ENCODE data around the gene SAP30L.
A peak's percentile ranks its signal among the peaks of the same experiment; 100 is the strongest.

SAP30L gene, protein sequence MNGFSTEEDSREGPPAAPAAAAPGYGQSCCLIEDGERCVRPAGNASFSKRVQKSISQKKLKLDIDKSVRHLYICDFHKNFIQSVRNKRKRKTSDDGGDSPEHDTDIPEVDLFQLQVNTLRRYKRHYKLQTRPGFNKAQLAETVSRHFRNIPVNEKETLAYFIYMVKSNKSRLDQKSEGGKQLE

DNA sequence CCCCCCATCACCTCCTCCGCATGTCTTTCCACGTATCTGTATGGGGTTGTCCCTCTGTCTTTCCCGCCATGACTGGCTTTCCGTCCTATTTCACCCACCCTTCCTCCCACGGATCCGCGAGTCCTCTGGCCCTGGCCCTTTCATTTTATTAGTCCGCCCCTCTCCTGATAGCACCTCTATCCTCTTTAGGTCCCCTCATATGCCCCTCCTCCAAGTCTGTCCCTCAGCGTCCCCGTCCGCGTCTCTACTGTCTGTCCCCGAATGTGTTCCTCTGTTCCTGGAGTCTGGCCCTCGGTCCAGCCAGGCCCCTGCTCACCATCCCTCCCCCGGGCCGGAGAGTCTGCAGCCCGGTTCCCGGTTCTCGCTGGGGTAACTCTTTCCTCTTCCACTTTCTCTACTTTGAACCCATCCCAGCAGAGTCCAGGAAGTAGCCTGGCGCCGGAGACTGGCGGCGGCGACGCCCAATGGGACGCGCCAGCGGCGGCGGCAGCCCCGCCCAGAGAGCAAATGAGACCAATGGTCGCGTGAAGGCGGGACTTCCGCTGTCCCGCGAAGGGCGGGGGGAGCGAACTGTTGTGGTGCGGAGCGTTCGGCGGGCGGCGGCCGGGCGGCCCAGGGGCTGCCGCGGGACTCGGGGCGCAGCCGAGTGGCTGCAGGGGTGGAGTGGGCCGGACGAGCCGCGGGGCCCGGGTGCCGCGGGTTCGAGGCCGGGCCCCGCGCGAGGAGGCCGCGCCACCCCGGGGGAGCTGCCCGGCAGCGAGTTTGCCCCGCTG is at the start of gene SAP30L:
TSS of gene SAP30L (plus strand) at position 576 of the 773 bp plus-strand sequence. CDS start 608 bp downstream, outside the sequence.
- DNase-seq (ENCODE audit: low spot score) = peak; percentile 91

DNA sequence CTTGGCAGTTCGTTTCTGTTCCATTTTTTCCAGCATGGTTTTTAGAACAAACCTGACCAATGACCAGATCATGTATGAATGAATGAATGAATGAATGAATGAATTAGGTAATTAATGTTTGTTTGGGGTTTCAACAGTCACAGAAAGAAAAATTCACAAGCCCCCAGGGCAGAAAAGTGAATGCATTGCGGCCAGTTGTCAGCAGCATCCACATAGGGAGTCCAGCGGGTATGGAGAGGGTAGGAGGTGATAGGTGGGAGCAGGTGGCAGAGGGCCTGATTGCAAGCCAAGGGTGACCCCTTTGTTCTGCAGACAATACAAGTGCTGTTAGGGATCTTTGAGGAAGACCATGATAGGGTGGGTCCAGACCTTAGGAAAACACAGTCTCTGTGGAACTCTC is 49.7 kb upstream of the SAP30L start:
- no peak for DNase-seq (ENCODE audit: low spot score)

DNA sequence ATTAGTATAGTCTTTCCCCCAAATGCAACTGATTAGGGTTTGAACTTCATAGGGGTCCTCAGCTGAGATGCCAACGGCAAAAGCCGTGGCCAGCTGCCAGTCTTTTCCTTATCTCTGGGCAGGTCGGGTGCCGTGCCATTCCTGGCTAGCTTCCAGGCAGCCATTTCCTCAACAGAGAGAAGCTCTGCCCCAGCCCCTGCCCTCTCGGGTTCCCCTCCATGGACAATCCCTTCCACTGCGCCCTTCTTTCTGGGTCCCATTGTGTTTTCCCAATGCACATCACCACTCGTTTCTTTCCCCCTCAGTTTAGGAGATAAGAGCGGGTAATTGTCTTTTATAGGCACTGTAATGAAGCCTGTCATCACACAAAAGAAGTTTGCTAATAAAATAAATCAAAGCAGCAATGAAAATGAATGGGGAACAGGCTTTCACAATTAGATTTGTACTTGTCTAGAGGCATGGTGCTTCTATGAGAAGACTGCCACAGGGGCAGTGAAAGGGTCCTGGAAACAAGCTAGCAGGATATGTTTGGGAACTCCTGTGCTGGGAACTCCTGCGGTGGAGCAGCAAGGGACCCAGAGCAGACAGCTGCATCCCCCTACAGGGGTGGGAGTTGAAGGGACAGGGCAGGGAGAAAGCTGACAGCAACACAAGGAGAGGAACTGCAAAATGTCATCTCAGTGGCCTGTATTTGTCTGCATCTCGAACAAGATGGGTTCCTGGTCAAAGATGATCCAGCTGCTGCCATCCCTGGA is 48.0 kb upstream of the SAP30L start:
- no peak for DNase-seq (ENCODE audit: low spot score)

DNA sequence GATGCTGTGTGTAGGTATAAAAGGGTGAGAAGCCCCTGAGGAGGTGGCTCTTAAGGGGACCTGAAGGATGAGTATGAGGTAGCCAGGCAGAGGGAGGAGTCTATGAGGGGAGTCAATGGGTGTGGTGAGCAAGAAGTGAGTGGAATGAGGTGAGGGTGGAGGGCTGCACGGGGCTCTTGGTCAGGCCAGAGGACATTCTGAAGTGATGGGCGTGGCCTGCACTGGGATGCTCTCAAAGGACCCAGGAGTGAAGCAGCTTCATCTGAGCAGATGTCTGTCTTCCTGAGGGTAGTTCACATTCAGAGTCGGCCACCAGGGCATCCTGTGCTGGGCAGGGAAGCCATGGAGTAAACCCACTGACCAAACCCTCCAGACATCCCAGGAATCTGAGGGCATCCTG is 45.1 kb upstream of the SAP30L start:
- DNase-seq (ENCODE audit: low spot score) = no peak

DNA sequence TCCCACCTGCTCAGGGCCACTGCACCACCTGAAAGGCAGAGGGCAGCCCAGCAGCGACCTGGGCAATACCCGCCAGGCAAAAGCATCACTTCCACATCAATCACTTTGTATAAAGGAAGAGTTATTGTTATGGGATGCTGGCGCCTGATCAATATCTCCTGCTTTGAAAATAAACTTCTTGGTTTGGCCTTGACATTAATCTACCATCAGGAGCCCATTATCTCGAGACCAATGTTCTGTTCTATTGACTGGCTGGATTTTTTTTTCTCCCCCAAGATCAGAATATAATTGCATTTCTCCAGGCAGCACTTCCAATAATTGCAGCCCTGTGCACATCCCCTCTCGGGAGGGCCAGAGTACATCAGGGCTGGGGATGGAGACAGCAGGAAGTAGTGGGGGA is 44.4 kb upstream of the SAP30L start:
- no peak for DNase-seq (ENCODE audit: low spot score)

DNA sequence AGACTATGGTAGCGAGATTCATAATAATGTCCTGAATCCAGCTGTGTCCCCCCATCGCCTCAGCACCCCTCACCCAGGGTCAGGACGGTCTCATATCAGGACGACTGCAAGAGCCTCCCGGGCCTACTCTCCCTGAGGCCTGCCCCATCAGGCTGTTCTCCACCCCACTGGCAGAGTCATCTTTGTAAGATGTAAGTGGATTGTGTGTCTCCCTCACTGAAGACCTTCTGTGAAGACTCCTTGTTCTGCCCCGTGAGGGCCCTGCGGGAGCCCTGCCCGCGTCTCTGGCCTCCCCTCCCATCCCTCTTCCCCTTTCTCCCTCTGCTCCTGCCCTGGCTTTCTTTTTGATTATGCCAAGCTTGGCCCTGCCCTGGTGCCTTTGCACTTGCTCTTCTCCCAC is 43.9 kb upstream of the SAP30L start:
- no peak for DNase-seq (ENCODE audit: low spot score)

DNA sequence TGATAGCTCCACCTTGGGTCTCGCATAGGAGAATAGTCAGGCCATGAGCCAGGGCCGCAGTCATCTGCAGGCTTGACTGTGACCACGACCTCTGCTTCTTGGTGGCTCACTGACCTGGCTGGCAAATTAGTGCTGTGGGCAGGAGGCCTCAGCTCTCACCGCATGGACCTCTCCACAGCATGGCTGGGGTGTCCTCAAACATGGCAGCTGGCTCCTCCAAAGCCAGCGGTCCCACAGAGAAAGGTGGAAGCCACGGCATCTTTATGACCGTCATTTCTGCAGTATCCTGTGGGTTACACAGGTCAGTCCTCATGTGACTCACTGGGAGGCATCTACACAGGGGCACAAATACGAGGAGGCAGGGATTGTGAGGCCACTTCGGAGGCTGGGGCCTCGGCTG is 43.2 kb upstream of the SAP30L start:
- DNase-seq (ENCODE audit: low spot score) = no peak

DNA sequence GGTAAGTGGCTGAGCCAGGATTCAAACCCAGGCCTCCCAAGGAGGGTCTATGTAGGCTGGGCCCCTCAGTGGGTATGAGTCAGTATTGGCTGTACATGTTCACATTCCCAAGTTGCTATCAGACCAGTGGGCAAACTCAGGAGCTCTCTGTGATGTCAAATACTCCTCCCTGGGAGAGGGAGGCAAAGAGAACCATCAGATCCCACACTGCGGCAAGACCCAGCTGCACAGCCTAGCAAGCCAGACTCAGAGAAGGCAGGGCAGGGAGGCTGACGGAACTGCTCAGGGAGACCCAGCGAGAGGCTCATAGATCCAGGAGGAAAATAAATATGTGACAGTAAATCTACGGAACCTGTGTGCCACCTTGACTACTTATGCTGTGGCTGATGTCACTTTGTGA is 42.6 kb upstream of the SAP30L start:
- no peak for DNase-seq (ENCODE audit: low spot score)

DNA sequence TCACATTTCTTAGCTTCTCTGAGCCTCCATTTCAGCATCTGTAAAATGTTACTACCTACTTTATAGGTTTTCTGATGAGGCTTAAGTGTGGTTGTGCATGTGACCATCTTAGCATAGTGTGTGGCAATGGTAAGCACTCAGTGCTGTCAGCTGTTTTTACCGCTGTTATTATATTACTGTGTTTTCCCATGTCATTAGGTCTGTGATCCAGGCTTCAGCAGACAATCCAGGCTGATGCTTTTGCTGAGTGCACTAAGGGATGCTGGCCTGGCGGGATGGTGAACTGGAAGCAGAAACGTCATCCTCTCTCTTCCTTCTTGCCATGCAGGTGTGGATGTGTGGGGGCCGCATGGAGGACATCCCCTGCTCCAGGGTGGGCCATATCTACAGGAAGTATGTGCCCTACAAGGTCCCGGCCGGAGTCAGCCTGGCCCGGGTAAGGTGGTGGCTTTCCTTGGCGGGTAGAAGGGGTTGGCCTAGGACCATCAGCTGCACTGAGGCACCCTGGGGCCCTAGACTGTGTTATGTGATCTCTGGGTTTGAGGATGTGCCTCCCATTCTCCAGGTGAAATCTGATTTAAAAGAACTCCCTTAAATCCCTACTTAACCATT is 41.9 kb upstream of the SAP30L start:
- DNase-seq (ENCODE audit: low spot score) = no peak

DNA sequence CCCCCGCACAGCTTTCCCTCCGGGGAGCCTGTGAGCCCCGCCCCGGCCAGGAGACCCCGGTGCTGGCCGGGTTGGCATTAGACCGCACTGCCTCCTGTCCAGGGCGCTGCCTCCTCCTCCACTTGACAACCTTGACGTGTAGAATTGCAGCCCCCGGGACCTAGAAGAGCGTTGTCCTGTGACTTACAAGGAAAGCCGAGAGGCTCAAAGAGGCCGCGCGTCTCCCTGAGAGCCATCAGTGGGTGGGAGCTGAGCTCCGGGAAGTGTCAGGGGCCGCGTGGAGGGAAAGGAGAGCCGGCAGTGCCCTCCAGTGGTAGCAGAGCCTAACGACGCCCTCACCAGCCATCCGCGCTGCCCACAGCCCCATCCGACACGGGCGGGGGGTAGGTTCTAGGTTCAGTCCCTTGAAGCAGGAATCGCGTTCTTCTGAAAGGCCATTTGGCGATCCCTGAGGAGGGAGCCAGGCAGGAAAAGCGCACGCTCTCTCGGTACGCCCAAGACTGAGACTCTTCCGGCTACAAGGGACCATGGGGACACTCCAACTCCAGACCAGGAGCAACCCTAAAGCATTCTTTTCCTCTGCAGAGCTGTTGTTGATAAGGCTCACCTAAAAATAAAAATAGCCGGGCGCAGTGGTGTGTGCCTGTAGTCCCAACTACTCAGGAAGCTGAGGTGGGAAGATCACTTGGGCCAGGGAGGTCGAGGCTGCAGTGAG is 40.6 kb upstream of the SAP30L start:
- peak; percentile 72 for DNase-seq (ENCODE audit: low spot score)

DNA sequence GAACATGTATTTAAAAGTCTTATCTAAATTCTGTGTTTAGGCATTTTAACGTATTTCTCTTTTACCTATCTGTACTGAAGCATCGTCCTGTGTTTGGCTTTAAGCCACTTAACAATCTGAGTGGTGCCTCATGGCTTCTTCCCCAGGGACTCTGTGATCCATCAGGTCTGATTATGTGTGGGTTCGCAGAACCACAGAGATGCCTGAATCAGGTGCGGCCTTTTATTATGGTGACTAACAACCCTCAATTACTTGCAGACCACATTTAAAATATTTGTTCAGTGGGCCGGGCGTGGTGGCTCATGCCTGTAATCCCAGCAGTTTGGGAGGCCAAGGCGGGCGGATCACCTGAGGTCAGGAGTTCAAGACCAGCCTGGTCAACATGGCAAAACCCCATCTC is 39.6 kb upstream of the SAP30L start:
- DNase-seq (ENCODE audit: low spot score) = no peak

DNA sequence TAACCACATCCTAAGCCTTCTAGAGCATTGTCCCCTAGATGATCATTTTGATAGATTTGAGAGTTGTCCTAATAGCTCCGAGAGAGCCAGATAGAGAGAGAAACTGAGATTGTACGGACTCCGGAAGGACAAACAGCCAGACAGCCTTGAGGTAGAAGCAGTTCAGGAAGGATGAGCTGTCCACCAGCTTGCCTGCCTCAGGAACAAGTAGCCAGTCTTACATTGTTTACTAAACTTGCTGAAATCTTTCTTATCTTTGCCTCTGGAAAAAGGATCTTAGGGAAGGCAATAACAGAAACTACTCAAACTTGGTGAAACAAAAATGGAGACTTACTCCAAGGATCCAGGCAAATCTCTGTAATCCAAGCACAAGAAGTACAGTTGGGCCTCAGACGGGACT is 39.0 kb upstream of the SAP30L start:
- DNase-seq (ENCODE audit: low spot score) = no peak

DNA sequence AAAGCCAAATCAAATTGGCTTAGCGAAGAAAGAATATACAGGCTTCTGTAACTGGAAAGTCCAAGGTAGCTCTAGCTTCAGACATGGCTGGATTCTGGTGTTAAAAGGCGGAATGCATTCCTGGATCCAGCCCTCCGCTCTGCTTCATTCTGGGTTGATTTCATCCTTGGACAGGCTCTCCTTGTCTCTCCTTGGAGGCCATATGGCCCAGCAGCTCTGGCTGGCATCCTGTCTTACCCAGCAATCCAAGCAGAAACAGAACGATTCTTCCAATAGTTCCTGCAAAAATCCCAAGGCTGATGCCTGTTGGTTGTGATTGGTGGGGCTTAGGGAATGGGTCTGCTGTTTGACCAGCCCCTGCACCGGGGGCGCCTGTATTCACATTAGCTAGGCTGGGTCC is 37.0 kb upstream of the SAP30L start:
- no peak for DNase-seq (ENCODE audit: low spot score)

DNA sequence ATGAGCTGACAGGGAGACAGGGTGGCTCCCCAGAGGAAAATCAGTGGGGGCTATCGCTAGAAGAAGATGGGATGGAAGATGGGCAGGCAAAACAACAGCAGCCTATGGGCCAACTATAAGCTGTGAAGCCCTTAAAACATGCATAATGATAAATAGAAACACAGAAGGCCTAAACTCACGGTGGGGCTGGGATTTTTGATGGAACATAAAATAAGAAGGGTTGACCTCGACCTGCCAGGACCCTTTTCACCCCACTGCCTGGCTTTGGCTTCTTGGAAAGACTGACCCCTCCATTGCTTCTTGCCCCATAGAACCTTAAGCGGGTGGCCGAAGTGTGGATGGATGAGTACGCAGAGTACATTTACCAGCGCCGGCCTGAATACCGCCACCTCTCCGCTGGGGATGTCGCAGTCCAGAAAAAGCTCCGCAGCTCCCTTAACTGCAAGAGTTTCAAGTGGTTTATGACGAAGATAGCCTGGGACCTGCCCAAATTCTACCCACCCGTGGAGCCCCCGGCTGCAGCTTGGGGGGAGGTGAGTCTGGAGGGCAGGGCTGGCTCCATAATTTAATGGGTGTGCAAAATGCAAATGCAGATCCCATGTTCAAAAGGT is 36.5 kb upstream of the SAP30L start:
- DNase-seq (ENCODE audit: low spot score) = no peak

DNA sequence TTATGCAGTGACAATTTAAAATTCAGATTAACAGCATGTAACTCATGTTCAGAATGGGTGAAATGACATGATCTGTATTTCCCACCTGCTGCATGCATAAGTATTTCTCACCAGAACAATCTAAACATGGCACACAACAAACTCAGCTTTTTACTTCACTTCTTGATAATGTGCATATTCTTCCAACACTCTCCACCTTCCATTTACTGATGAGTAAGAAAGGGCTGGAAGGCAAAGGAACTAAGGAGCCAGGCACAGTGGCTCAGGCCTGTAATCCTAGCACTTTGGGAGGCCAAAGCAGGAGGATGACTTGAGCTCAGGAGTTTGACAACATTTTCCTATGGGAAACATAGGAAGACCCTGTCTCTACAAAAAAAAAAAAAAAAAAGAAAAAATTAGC is 35.8 kb upstream of the SAP30L start:
- no peak for DNase-seq (ENCODE audit: low spot score)

DNA sequence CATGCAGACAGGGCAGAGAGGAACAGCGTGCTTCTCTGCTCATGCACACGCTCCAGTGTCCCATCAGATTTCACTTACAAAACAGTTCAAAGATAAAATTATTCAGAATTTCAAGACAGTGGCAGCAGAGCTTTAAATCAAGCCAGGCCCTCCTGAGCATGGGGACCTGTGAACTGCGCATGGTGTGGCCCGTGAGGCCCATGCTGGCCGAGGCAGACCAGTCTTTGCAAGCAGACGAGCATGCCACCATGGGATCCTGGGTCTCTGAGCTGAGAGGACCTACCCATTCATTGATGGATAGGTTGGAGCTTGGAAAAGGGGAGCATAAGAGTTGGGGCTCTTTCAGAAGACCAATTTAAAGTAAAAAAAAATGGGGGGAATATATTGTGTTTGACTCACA is 35.0 kb upstream of the SAP30L start:
- DNase-seq (ENCODE audit: low spot score) = no peak

DNA sequence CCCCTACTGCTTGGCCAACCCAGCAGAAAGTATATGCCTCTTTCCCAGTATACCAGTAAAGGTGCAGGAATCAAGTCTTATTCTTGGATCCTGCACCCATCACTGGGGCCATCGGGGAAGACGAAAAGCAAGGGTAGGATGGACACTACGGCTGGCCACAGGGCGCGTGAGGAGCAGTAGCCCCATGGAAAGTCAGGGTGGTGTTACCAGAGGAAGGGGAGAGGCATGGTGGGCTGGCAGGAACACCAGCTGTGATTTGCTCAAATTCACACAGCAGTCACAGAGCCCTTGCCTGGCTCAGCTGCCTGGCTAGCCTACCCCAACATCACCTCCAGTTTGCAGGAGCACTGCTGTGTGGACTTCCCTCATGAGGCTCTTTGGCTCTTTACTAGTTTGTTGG is 34.5 kb upstream of the SAP30L start:
- no peak for DNase-seq (ENCODE audit: low spot score)

DNA sequence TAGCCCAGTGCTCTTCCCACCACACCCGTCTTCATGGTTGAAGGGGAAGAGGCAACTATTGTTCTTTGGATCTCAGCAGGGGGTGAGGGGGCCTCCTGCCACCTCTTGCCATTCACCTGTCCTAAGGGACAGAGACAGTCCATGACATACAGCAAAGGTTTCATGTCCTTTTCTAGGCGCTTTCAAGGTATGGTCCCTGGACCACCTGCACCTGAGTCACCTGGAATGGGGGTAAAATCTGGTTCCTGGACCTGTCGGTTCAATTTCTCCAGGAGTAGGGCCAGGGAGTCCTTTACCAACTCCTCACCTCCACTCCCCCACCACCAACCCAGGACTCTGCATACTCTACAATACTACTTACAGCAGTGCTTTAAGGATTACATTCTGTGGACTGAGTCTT is 33.5 kb upstream of the SAP30L start:
- DNase-seq (ENCODE audit: low spot score) = no peak

DNA sequence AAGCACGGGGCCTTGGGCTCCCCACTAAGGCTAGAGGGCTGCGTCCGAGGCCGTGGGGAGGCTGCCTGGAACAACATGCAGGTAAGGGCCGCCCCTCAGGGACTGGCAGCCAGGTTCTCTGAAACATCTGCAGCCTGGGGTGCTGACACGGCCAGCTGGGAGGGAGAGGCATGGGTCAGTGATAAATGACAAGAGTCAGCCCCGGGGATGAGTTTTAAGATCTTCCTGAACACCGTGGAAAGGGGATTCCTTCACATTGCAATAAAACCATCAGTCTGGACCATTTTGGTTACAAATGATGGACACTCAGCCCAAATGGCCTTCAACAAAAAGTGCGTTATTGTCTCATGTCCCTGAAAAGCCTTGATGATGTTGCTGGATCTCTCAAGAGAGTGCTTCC is 32.9 kb upstream of the SAP30L start:
- no peak for DNase-seq (ENCODE audit: low spot score)

DNA sequence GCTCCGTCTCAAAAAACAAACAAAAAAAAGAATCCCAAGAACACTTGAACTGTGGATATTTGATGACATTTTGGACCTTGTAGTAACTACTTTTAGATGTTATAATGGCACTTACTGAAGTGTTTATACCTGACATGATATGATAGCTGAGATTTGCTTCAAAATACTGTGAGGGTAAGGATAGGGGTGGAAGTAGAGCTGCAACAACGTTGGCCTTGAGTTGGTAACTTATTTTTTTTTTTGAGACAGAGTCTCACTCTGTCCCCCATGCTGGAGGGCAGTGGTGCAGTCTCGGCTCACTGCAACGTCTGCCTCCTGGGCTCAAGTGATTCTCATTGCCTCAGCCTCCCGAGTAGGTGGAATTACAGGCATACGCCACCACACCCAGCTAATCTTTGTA is 30.7 kb upstream of the SAP30L start:
- DNase-seq (ENCODE audit: low spot score) = no peak

DNA sequence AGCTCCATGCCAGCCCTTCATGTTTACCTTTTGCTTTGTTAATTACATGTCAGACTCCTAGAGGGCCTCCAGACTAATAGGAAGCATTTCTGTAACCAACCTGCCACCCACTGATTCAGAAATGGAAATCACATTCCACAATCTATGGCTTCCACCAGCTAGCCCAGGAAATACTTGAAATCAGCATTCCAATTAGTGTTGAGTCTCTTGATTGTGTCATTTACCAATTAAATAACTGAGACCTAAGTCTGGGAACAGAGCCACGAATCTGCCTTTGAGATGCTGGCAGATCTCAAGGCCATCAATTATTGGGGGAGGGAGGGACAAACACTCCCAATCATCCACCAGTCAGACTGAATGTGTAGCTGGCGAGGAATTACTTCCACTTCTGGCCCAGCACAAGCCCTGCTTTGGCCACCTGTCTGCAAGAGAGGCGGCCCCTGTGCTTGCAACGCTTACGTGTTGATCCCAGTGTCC is 27.4 kb upstream of the SAP30L start:
- no peak for DNase-seq (ENCODE audit: low spot score)

DNA sequence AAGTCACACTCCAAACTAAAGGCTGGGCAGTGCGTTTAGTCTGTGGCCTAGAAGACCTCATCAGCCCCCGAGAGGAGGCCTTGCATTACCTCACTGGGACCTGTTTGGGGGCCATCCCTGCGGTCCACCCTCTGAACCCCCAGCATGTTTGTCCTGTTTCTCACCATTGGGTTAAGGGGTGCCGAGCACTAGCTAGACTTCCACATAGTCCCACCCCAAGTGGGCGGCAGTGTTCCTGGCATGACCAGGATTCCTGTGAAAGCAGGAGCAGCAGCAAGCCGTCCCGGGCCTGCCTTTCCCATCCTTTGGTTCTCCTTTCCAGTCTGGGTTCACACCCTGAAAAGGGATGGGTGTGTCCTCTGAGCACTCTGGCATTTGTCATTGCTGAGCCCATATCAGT is 26.6 kb upstream of the SAP30L start:
- DNase-seq (ENCODE audit: low spot score) = no peak
